NCI-H82 (cell line): Measurements from ENCODE around the gene SEC23B.
"Not testable (repeated sequence)": the region's sequence is repeated elsewhere in the genome, so short reads cannot be mapped to it uniquely, and the experiment has no call there.

ENCODE experiments used
- DNase-seq: peaks from one replicate; lab custom pipeline; 2025; lab: John Stamatoyannopoulos, UW

SEC23B gene

GRCh38 chr20:18526761-18527160, 19.0 kb downstream of the SEC23B start:
- not testable (repeated sequence) for DNase-seq

GRCh38 chr20:18527339-18527738, 19.6 kb downstream of the SEC23B start:
- DNase-seq = no peak

GRCh38 chr20:18527836-18528235, 20.1 kb downstream of the SEC23B start:
- no peak for DNase-seq

GRCh38 chr20:18529041-18529440, 21.3 kb downstream of the SEC23B start:
- DNase-seq = no peak

- no peak for DNase-seq
Observed at GRCh38 chr20:18532626-18533025, 24.9 kb downstream of the SEC23B start.

GRCh38 chr20:18533491-18533890, 25.8 kb downstream of the SEC23B start:
- DNase-seq = no peak

- DNase-seq = no peak
Observed at GRCh38 chr20:18533978-18534644, 26.4 kb downstream of the SEC23B start.

GRCh38 chr20:18537651-18538050, 29.9 kb downstream of the SEC23B start:
- no peak for DNase-seq

- no peak for DNase-seq
Observed at GRCh38 chr20:18541741-18542140, 34.0 kb downstream of the SEC23B start.

GRCh38 chr20:18543216-18543615, 35.5 kb downstream of the SEC23B start:
- no peak for DNase-seq

GRCh38 chr20:18543932-18544331, 36.2 kb downstream of the SEC23B start:
- DNase-seq = no peak

GRCh38 chr20:18545566-18545965, 37.8 kb downstream of the SEC23B start:
- DNase-seq = no peak

GRCh38 chr20:18548465-18548864, 40.7 kb downstream of the SEC23B start:
- no peak for DNase-seq

GRCh38 chr20:18553746-18554145, 46.0 kb downstream of the SEC23B start:
- no peak for DNase-seq

- DNase-seq = peak; percentile 97
Observed at GRCh38 chr20:18566892-18567738, 59.4 kb downstream of the SEC23B start, which contains the start of gene SMIM26. TSS of gene SMIM26 (plus strand) at chr20:18567432. CDS start at chr20:18567479, 47 bp downstream.

GRCh38 chr20:18567739-18568091, 60.0 kb downstream of the SEC23B start:
- peak; percentile 47 for DNase-seq

- DNase-seq = no peak
Observed at GRCh38 chr20:18571009-18571408, 63.3 kb downstream of the SEC23B start.

GRCh38 chr20:18571578-18571977, 63.8 kb downstream of the SEC23B start:
- DNase-seq = no peak

- DNase-seq = no peak
Observed at GRCh38 chr20:18577942-18578341, 70.2 kb downstream of the SEC23B start.

GRCh38 chr20:18578581-18578980, 70.8 kb downstream of the SEC23B start:
- DNase-seq = no peak

- DNase-seq = no peak
Observed at GRCh38 chr20:18580012-18580411, 72.3 kb downstream of the SEC23B start.

GRCh38 chr20:18585134-18585533, 77.4 kb downstream of the SEC23B start:
- no peak for DNase-seq
